ENCODE measurements around the gene ETFA. TPM values are rescaled to one million over a fixed set of nuclear protein-coding genes. Genes with fewer than 3 reads are reported as not detected.

The ETFA gene
- total RNA-seq, 1 donor from 2014 or later = 112 TPM

GRCh38 chr15:76260246-76260938 lies 50.9 kb downstream of the ETFA start:
- TF ChIP-seq CTCF (IDR thresholded peaks at IDR 0.05) = no peak
- Mint-ChIP-seq H3K36me3 (ENCODE audit: low read depth) (peaks cover 80% of the 10 kb centered on the region), H3K27ac (no peak overlapping the region), H3K9me3 (peaks cover 25% of the 10 kb centered on the region), H3K4me1 (no peaks in the 10 kb centered on the region), H3K27me3 (no peaks in the 10 kb centered on the region), H3K4me3 (no peak overlapping the region)
- DNase-seq (no peak), ATAC-seq (ENCODE audit: low read depth) (no peak)
- POLR2A ChIA-PET = no interaction called here
- CTCF ChIA-PET = no interaction called here
- intact Hi-C loops (cut with micrococcal nuclease) = no loop called here

- no peak for ATAC-seq (ENCODE audit: low read depth)
- no peak for DNase-seq
- ChIA-PET CTCF (no interaction called here), POLR2A (no interaction called here)
- H3K27ac Mint-ChIP-seq = no peak overlapping the region
- H3K36me3 Mint-ChIP-seq (ENCODE audit: low read depth) = peaks cover 76% of the 10 kb centered on the region
- H3K4me3 Mint-ChIP-seq = no peak overlapping the region
- H3K9me3 Mint-ChIP-seq = peaks cover 21% of the 10 kb centered on the region
- no peaks in the 10 kb centered on the region for H3K27me3 Mint-ChIP-seq
- no peak for TF ChIP-seq CTCF (IDR thresholded peaks at IDR 0.05)
- H3K4me1 Mint-ChIP-seq = no peaks in the 10 kb centered on the region
- intact Hi-C loops (cut with micrococcal nuclease) = no loop called here
These were observed 51.9 kb downstream of the ETFA start for GRCh38 chr15:76259392-76259791.

- no peak for DNase-seq
- TF ChIP-seq CTCF (IDR thresholded peaks at IDR 0.05) = no peak
- ChIA-PET CTCF (no interaction called here), POLR2A (no interaction called here)
- no peaks in the 10 kb centered on the region for H3K4me1 Mint-ChIP-seq
- H3K27ac Mint-ChIP-seq = no peak overlapping the region
- no peaks in the 10 kb centered on the region for H3K27me3 Mint-ChIP-seq
- intact Hi-C loops (cut with micrococcal nuclease) = no loop called here
- no peak overlapping the region for H3K4me3 Mint-ChIP-seq
- no peak for ATAC-seq (ENCODE audit: low read depth)
- peaks cover 68% of the 10 kb centered on the region for H3K36me3 Mint-ChIP-seq (ENCODE audit: low read depth)
- H3K9me3 Mint-ChIP-seq = peaks cover 13% of the 10 kb centered on the region
These were observed 52.8 kb downstream of the ETFA start for GRCh38 chr15:76258460-76258859.

GRCh38 chr15:76253691-76254473 lies 57.4 kb downstream of the ETFA start:
- Mint-ChIP-seq H3K9me3 (no peaks in the 10 kb centered on the region), H3K36me3 (ENCODE audit: low read depth) (peaks cover 24% of the 10 kb centered on the region), H3K27ac (no peak overlapping the region), H3K4me3 (no peak overlapping the region), H3K4me1 (no peaks in the 10 kb centered on the region), H3K27me3 (no peaks in the 10 kb centered on the region)
- CTCF ChIA-PET = no interaction called here
- ATAC-seq (ENCODE audit: low read depth) = no peak
- intact Hi-C loops (cut with micrococcal nuclease) = no loop called here
- POLR2A ChIA-PET = no interaction called here
- no peak for DNase-seq
- TF ChIP-seq CTCF (IDR thresholded peaks at IDR 0.05) = no peak

- CTCF ChIA-PET = no interaction called here
- H3K9me3 Mint-ChIP-seq = no peaks in the 10 kb centered on the region
- H3K36me3 Mint-ChIP-seq (ENCODE audit: low read depth) = peaks cover 23% of the 10 kb centered on the region
- no peak overlapping the region for H3K27ac Mint-ChIP-seq
- H3K27me3 Mint-ChIP-seq = no peaks in the 10 kb centered on the region
- no peak overlapping the region for H3K4me3 Mint-ChIP-seq
- intact Hi-C loops (cut with micrococcal nuclease) = no loop called here
- TF ChIP-seq CTCF (IDR thresholded peaks at IDR 0.05) = no peak
- no peak for ATAC-seq (ENCODE audit: low read depth)
- DNase-seq = no peak
- POLR2A ChIA-PET = no interaction called here
- no peaks in the 10 kb centered on the region for H3K4me1 Mint-ChIP-seq
These were observed 59.0 kb downstream of the ETFA start for GRCh38 chr15:76252249-76252648.
